ENCODE measurements around the gene TPM3.

The TPM3 gene

GRCh38 chr1:154206196-154206595, 14.3 kb upstream of the TPM3 start, which contains the start of gene CFAP141:
CFAP141 (minus strand) TSS chr1:154206333; CDS start chr1:154206307, 26 bp downstream.
- DNase-seq (ENCODE audit: low read depth in 2 of 3, low spot score in 1 of 3) = no peak

GRCh38 chr1:154205778-154206177, 13.9 kb upstream of the TPM3 start:
- DNase-seq (ENCODE audit: low read depth in 2 of 3, low spot score in 1 of 3) = peak in 2 of 3 donors; percentile 28 to 31

- DNase-seq (ENCODE audit: low read depth in 2 of 3, low spot score in 1 of 3) = no peak
These were observed 7.6 kb upstream of the TPM3 start for GRCh38 chr1:154199563-154199879.

GRCh38 chr1:154198756-154199562, 7.1 kb upstream of the TPM3 start:
- DNase-seq (ENCODE audit: low read depth in 2 of 3, low spot score in 1 of 3) = peak in 1 of 3 donors; percentile 63

GRCh38 chr1:154193821-154194220, 1.9 kb upstream of the TPM3 start:
- no peak for DNase-seq (ENCODE audit: low read depth in 2 of 3, low spot score in 1 of 3)

- no peak for DNase-seq (ENCODE audit: low read depth in 2 of 3, low spot score in 1 of 3)
These were observed 576 bp upstream of the TPM3 start for GRCh38 chr1:154192476-154192875.

GRCh38 chr1:154190550-154190949, 1.4 kb downstream of the TPM3 start:
- no peak for DNase-seq (ENCODE audit: low read depth in 2 of 3, low spot score in 1 of 3)

- DNase-seq (ENCODE audit: low read depth in 2 of 3, low spot score in 1 of 3) = no peak
These were observed 4.9 kb downstream of the TPM3 start for GRCh38 chr1:154186852-154187501.

- DNase-seq (ENCODE audit: low read depth in 2 of 3, low spot score in 1 of 3) = peak; percentile 60 to 72 (median 66)
These were observed 5.7 kb downstream of the TPM3 start for GRCh38 chr1:154186177-154186576.

- peak; percentile 94 to 96 (median 95) for DNase-seq (ENCODE audit: low read depth in 2 of 3, low spot score in 1 of 3)
These were observed 8.6 kb downstream of the TPM3 start for GRCh38 chr1:154183046-154183915.

- DNase-seq (ENCODE audit: low read depth in 2 of 3, low spot score in 1 of 3) = peak; percentile 67 to 83 (median 80)
These were observed 9.4 kb downstream of the TPM3 start for GRCh38 chr1:154182344-154183045.

- DNase-seq (ENCODE audit: low read depth in 2 of 3, low spot score in 1 of 3) = no peak
These were observed 10.0 kb downstream of the TPM3 start for GRCh38 chr1:154181944-154182343.

GRCh38 chr1:154179946-154180687, 11.8 kb downstream of the TPM3 start:
- DNase-seq (ENCODE audit: low read depth in 2 of 3, low spot score in 1 of 3) = no peak

- no peak for DNase-seq (ENCODE audit: low read depth in 2 of 3, low spot score in 1 of 3)
These were observed 12.7 kb downstream of the TPM3 start for GRCh38 chr1:154178911-154179811.

GRCh38 chr1:154178013-154178412, 13.9 kb downstream of the TPM3 start:
- no peak for DNase-seq (ENCODE audit: low read depth in 2 of 3, low spot score in 1 of 3)

GRCh38 chr1:154176337-154176736, 15.6 kb downstream of the TPM3 start:
- no peak for DNase-seq (ENCODE audit: low read depth in 2 of 3, low spot score in 1 of 3)

GRCh38 chr1:154174654-154175053, 17.2 kb downstream of the TPM3 start:
- no peak for DNase-seq (ENCODE audit: low read depth in 2 of 3, low spot score in 1 of 3)

- DNase-seq (ENCODE audit: low read depth in 2 of 3, low spot score in 1 of 3) = no peak
These were observed 20.0 kb downstream of the TPM3 start for GRCh38 chr1:154171880-154172279.

- no peak for DNase-seq (ENCODE audit: low read depth in 2 of 3, low spot score in 1 of 3)
These were observed 20.7 kb downstream of the TPM3 start for GRCh38 chr1:154171223-154171583.

Measured in stimulated activated CD4-positive, alpha-beta T cell treated with anti-CD3 and anti-CD28 coated beads, Interleukin-12 subunit alpha, Interleukin-12 subunit beta, amount 100 ng/mL, for 48 hours (primary cell).